HepG2 (cell line): ENCODE data around the gene EMP2. TPM values are rescaled to one million over a fixed set of nuclear protein-coding genes. Genes with fewer than 3 reads are reported as not detected.
A peak's percentile ranks its signal among the peaks of the same experiment; 100 is the strongest.

Experiments
- ADNP ChIP-seq: sonication (generic); formaldehyde crosslinking; IDR thresholded peaks from 2 replicates; pipeline ENCODE4 v1.4.0; 2020; ENCODE audit warnings: missing genetic modification reagents
- CERS6 ChIP-seq: sonication (generic); formaldehyde crosslinking; IDR thresholded peaks from 2 replicates; pipeline ENCODE4 v1.5.0; 2020; ENCODE audit warnings: missing genetic modification reagents
- FOXM1 ChIP-seq: sonication (generic); formaldehyde crosslinking; IDR thresholded peaks from 2 replicates; pipeline ENCODE4 v1.5.0; 2020; ENCODE audit warnings: missing genetic modification reagents
- IKZF1 ChIP-seq: fragments of 450-650 bp; IDR thresholded peaks from 2 replicates; pipeline ENCODE4 v1.7.1; 2016
- IRF2 ChIP-seq: IDR thresholded peaks from 2 replicates; pipeline ENCODE4 v1.6.1; 2018; ENCODE audit warnings: missing genetic modification reagents, missing compliant biosample characterization
- KAT2B ChIP-seq: fragments of 150-350 bp; IDR thresholded peaks from 2 replicates; pipeline ENCODE4 v1.6.1; 2014; ENCODE audit warnings: low read depth, low read length, borderline replicate concordance
- KDM4B ChIP-seq: sonication (generic); formaldehyde crosslinking; IDR thresholded peaks from 2 replicates; pipeline ENCODE4 v1.4.0; 2020; ENCODE audit warnings: missing genetic modification reagents
- MAZ ChIP-seq, 2 experiments: sonication (generic) in 1 of 2; formaldehyde crosslinking in 1 of 2; IDR thresholded peaks; 2 replicates each; pipeline versions ENCODE4 v1.5.0 to v1.6.1; 2012 to 2020; ENCODE audit warnings: low read depth in 2 of 2, mild to moderate bottlenecking in 2 of 2, borderline replicate concordance in 1 of 2, improper control_type of control experiment in 1 of 2, low read length in 1 of 2, missing genetic modification reagents in 1 of 2, moderate library complexity in 1 of 2
- MXI1 ChIP-seq: IDR thresholded peaks from 3 replicates; pipeline ENCODE4 v1.6.1; 2012; ENCODE audit warnings: low read depth, low read length, inconsistent platforms, borderline replicate concordance
- SNAPC5 ChIP-seq: sonication (generic); formaldehyde crosslinking; IDR thresholded peaks from 2 replicates; pipeline ENCODE4 v1.8.1; 2023; ENCODE audit warnings: mild to moderate bottlenecking, missing genetic modification reagents, borderline replicate concordance
- TCF7L2 ChIP-seq: IDR thresholded peaks from 2 replicates; pipeline ENCODE4 v1.6.1; 2011; ENCODE audit warnings: mild to moderate bottlenecking, low read depth, low read length, moderate library complexity
- ZNF230 ChIP-seq: sonication (generic); formaldehyde crosslinking; IDR thresholded peaks from 2 replicates; pipeline ENCODE4 v1.4.0; 2020; ENCODE audit warnings: mild to moderate bottlenecking, missing genetic modification reagents
- ZNF281 ChIP-seq: sonication (generic); formaldehyde crosslinking; IDR thresholded peaks from 2 replicates; pipeline ENCODE4 v1.4.0; 2020; ENCODE audit warnings: missing genetic modification reagents, borderline replicate concordance
- ZNF432 ChIP-seq: sonication (generic); formaldehyde crosslinking; IDR thresholded peaks from 2 replicates; pipeline ENCODE4 v1.5.0; 2020; ENCODE audit warnings: missing genetic modification reagents, mild to moderate bottlenecking, borderline replicate concordance
- ZNF451 ChIP-seq: sonication (generic); formaldehyde crosslinking; IDR thresholded peaks from 2 replicates; pipeline ENCODE4 v1.5.0; 2020; ENCODE audit warnings: mild to moderate bottlenecking, missing genetic modification reagents
- ZNF710 ChIP-seq: sonication (generic); formaldehyde crosslinking; IDR thresholded peaks from 2 replicates; pipeline ENCODE4 v1.5.0; 2020; ENCODE audit warnings: mild to moderate bottlenecking, missing genetic modification reagents, borderline replicate concordance
- ZNF784 ChIP-seq: sonication (generic); formaldehyde crosslinking; IDR thresholded peaks from 2 replicates; pipeline ENCODE4 v1.5.1; 2020; ENCODE audit warnings: missing genetic modification reagents, mild to moderate bottlenecking, borderline replicate concordance
- ZNF839 ChIP-seq: sonication (generic); formaldehyde crosslinking; IDR thresholded peaks from 2 replicates; pipeline ENCODE4 v1.4.0; 2020; ENCODE audit warnings: missing genetic modification reagents, mild to moderate bottlenecking, borderline replicate concordance
- ZSCAN5A ChIP-seq: sonication (generic); formaldehyde crosslinking; IDR thresholded peaks from 2 replicates; pipeline ENCODE4 v1.8.0; 2022; ENCODE audit warnings: mild to moderate bottlenecking, missing genetic modification reagents, borderline replicate concordance
- polyA plus RNA-seq, 8 experiments: library from polyadenylated mRNA; depleted of rRNA in 3 of 8; stranded (reverse) in 7 of 8; unstranded in 1 of 8; fragments of >200 nt; fragmentation: Illumina TruSeq in 4 of 8; extraction: Trizol in 4 of 8; gene quantifications; 2 replicates each; pipeline versions ENCODE4 v1.2.1 to v1.2.3, GENCODE V29; 2011 to 2016; ENCODE audit warnings: low read depth in 4 of 8, missing spikeins in 1 of 8, mixed read lengths in 1 of 8; ENCODE audit not compliant: insufficient read depth in 1 of 8
- total RNA-seq, 5 experiments: library from RNA; depleted of rRNA; stranded (reverse); fragments of >200 nt; fragmentation: Illumina TruSeq; extraction: Trizol; gene quantifications; 2 replicates each; pipeline ENCODE4 v1.2.3, GENCODE V29; 2016; ENCODE audit warnings: low read depth in 1 of 5

Gene EMP2
- total and polyA plus RNA-seq, 2 of the 13 experiments (the other 11 are each of a cell fraction or from before 2014, with no cell fraction given): 24.6 to 91.2 TPM

- TF ChIP-seq ZNF281 (CRISPR knock-in tag) (peak; percentile 49; the same call in 1 of the 2 replicates), FOXM1 (CRISPR knock-in tag) (0 out of 2 replicates have a peak, but pooled peaks have one; percentile 70), MXI1 (peak; percentile 44; the same call in 2 of the 3 replicates), TCF7L2 (no peak), ZNF710 (0 out of 2 replicates have a peak, but pooled peaks have one; percentile 19), IKZF1 (no peak), IRF2 (CRISPR knock-in tag) (peak; percentile 53), ADNP (CRISPR knock-in tag) (no peak), ZNF432 (CRISPR knock-in tag) (no peak), MAZ (IDR thresholded peaks at IDR 0.05; ENCODE audit: borderline replicate concordance, low read depth, low read length) (peak; percentile 97), MAZ (CRISPR knock-in tag; IDR thresholded peaks at IDR 0.05; ENCODE audit: low read depth) (peak; percentile 96), ZNF451 (peak; percentile 96), ZNF784 (CRISPR knock-in tag) (peak; percentile 71; the same call in 1 of the 2 replicates), CERS6 (CRISPR knock-in tag) (peak; percentile 38; the same call in 1 of the 2 replicates), SNAPC5 (CRISPR knock-in tag) (no peak), ZNF230 (CRISPR knock-in tag) (peak; percentile 97; the same call in 1 of the 2 replicates), KDM4B (CRISPR knock-in tag) (0 out of 2 replicates have a peak, but pooled peaks have one; percentile 23), ZSCAN5A (CRISPR knock-in tag) (no peak), ZNF839 (CRISPR knock-in tag) (peak; percentile 96), KAT2B (no peak)
These were observed at the start of gene EMP2 (continued) for GRCh38 chr16:10579965-10580882.
